Activated CD8-positive, alpha-beta T cell treated with anti-CD3 and anti-CD28 coated beads, Interleukin-2, amount 10 ng/mL, durations not matched to agents 7 days and 5 days (primary cell): Measurements from ENCODE around the gene ST3GAL3. TPM values are rescaled to one million over a fixed set of nuclear protein-coding genes. Genes with fewer than 3 reads are reported as not detected.

Experiments
- ATAC-seq: fragments of 150-1000 bp; cut with Tn5 transposase; one replicate; pipeline ENCODE4 v1.10.0; 2021; ENCODE audit warnings: moderate library complexity
- CTCF ChIA-PET: fragments of 350-600 bp; sonication (Branson Sonifier 250); formaldehyde crosslinking; loops from one replicate; lab custom pipeline; 2021; ENCODE audit warnings: antibody characterized with exemption; lab: Charles Lee
- POLR2A ChIA-PET: fragments of 350-600 bp; sonication (Branson Sonifier 250); formaldehyde crosslinking; loops from one replicate; lab custom pipeline; 2021; ENCODE audit warnings: antibody characterized with exemption; lab: Charles Lee
- DNase-seq: peaks from one replicate; pipeline ENCODE4 v3.0.0-alpha.2; 2020
- H3K27ac Mint-ChIP-seq: one replicate; pipeline ENCODE4 v1.8.0; 2021; ENCODE audit warnings: mild to moderate bottlenecking, mixed read lengths
- H3K27me3 Mint-ChIP-seq: one replicate; pipeline ENCODE4 v1.8.0; 2021; ENCODE audit warnings: low read depth, mixed read lengths
- H3K36me3 Mint-ChIP-seq: one replicate; pipeline ENCODE4 v1.8.0; 2021; ENCODE audit warnings: low read depth, mixed read lengths
- H3K4me1 Mint-ChIP-seq: one replicate; pipeline ENCODE4 v1.8.0; 2021; ENCODE audit warnings: low read depth, mixed read lengths
- H3K4me3 Mint-ChIP-seq: one replicate; pipeline ENCODE4 v1.8.0; 2021; ENCODE audit warnings: mild to moderate bottlenecking, mixed read lengths
- H3K9me3 Mint-ChIP-seq: one replicate; pipeline ENCODE4 v1.8.0; 2022; ENCODE audit warnings: mixed read lengths; ENCODE audit not compliant: insufficient read depth
- total RNA-seq, 2 experiments: library from RNA; stranded (reverse); gene quantifications; one replicate each; pipeline ENCODE4 v1.2.3, GENCODE V29; 2021

Gene ST3GAL3
- total RNA-seq, 2 experiments from 2014 or later, result 20.4 to 23.3 TPM

- POLR2A ChIA-PET, result no interaction called here
- H3K27ac Mint-ChIP-seq, result no peak overlapping the region
- ATAC-seq, result no peak
- CTCF ChIA-PET, result interaction anchor here (0.9 to 1.9 kb wide), 3 partner anchors 14 to 20 kb away, joined by 3 to 6 read pairs (median 3); partner anchors contain the start of gene ARTN
- H3K9me3 Mint-ChIP-seq, result no peaks in the 10 kb centered on the region
- H3K4me3 Mint-ChIP-seq, result no peak overlapping the region
- peaks cover 7% of the 10 kb centered on the region for H3K4me1 Mint-ChIP-seq
- H3K27me3 Mint-ChIP-seq, result no peaks in the 10 kb centered on the region
- H3K36me3 Mint-ChIP-seq, result peaks cover 9% of the 10 kb centered on the region
- DNase-seq, result no peak
These were observed 246.0 kb downstream of the ST3GAL3 start for GRCh38 chr1:43953361-43953760.

GRCh38 chr1:43954036-43954435, 246.7 kb downstream of the ST3GAL3 start:
- POLR2A ChIA-PET, result no interaction called here
- no peak overlapping the region for H3K27ac Mint-ChIP-seq
- DNase-seq, result no peak
- ATAC-seq, result no peak
- H3K4me3 Mint-ChIP-seq, result no peak overlapping the region
- CTCF ChIA-PET, result interaction anchor here (0.9 to 1.9 kb wide), 3 partner anchors 13 to 21 kb away, joined by 3 to 6 read pairs (median 3); partner anchors contain the start of gene ARTN
- peaks cover 12% of the 10 kb centered on the region for H3K36me3 Mint-ChIP-seq
- H3K27me3 Mint-ChIP-seq, result no peaks in the 10 kb centered on the region
- H3K4me1 Mint-ChIP-seq, result no peaks in the 10 kb centered on the region
- H3K9me3 Mint-ChIP-seq, result no peaks in the 10 kb centered on the region

- H3K27me3 Mint-ChIP-seq, result no peaks in the 10 kb centered on the region
- ATAC-seq (no peak), DNase-seq (no peak)
- H3K9me3 Mint-ChIP-seq, result no peaks in the 10 kb centered on the region
- no peaks in the 10 kb centered on the region for H3K4me1 Mint-ChIP-seq
- no peak overlapping the region for H3K4me3 Mint-ChIP-seq
- no peak overlapping the region for H3K27ac Mint-ChIP-seq
- CTCF ChIA-PET, result interaction anchor here (1.0 to 3.6 kb wide), 3 partner anchors 10 to 193 kb away, joined by 3 to 16 read pairs (median 9); partner anchors contain the start of genes ARTN and IPO13
- POLR2A ChIA-PET, result interaction anchor here (1.3 kb wide), 1 partner anchor 9 kb away, joined by 3 read pairs; the partner anchor contains the start of gene IPO13
- peaks cover 10% of the 10 kb centered on the region for H3K36me3 Mint-ChIP-seq
These were observed 248.9 kb downstream of the ST3GAL3 start for GRCh38 chr1:43956234-43956633.

- ChIA-PET POLR2A (interaction anchor here (1.3 kb wide), 1 partner anchor 10 kb away, joined by 3 read pairs; the partner anchor contains the start of gene IPO13), CTCF (interaction anchor here (1.2 to 3.6 kb wide), 2 partner anchors 23 to 194 kb away, joined by 5 to 16 read pairs; partner anchors contain the start of gene ARTN)
- peaks cover 4% of the 10 kb centered on the region for H3K4me1 Mint-ChIP-seq
- no peak for DNase-seq
- H3K9me3 Mint-ChIP-seq, result no peaks in the 10 kb centered on the region
- H3K27me3 Mint-ChIP-seq, result no peaks in the 10 kb centered on the region
- H3K4me3 Mint-ChIP-seq, result no peak overlapping the region
- ATAC-seq, result no peak
- peaks cover 15% of the 10 kb centered on the region for H3K36me3 Mint-ChIP-seq
- H3K27ac Mint-ChIP-seq, result no peak overlapping the region
These were observed 250.2 kb downstream of the ST3GAL3 start for GRCh38 chr1:43957407-43958040.

- ChIA-PET CTCF (interaction anchor here (1.2 to 1.7 kb wide), 2 partner anchors 11 to 195 kb away, joined by 5 read pairs; partner anchors contain the start of gene IPO13), POLR2A (no interaction called here)
- H3K27me3 Mint-ChIP-seq, result no peaks in the 10 kb centered on the region
- no peak overlapping the region for H3K4me3 Mint-ChIP-seq
- H3K36me3 Mint-ChIP-seq, result peaks cover 15% of the 10 kb centered on the region
- DNase-seq (no peak), ATAC-seq (no peak)
- H3K9me3 Mint-ChIP-seq, result no peaks in the 10 kb centered on the region
- H3K27ac Mint-ChIP-seq, result no peak overlapping the region
- peaks cover 14% of the 10 kb centered on the region for H3K4me1 Mint-ChIP-seq
These were observed 251.3 kb downstream of the ST3GAL3 start for GRCh38 chr1:43958351-43959255.

GRCh38 chr1:43960798-43961197, 253.5 kb downstream of the ST3GAL3 start:
- no peaks in the 10 kb centered on the region for H3K9me3 Mint-ChIP-seq
- peaks cover 14% of the 10 kb centered on the region for H3K4me1 Mint-ChIP-seq
- ChIA-PET CTCF (no interaction called here), POLR2A (no interaction called here)
- DNase-seq (no peak), ATAC-seq (no peak)
- no peaks in the 10 kb centered on the region for H3K27me3 Mint-ChIP-seq
- H3K4me3 Mint-ChIP-seq, result no peak overlapping the region
- H3K27ac Mint-ChIP-seq, result no peak overlapping the region
- peaks cover 15% of the 10 kb centered on the region for H3K36me3 Mint-ChIP-seq

- DNase-seq (no peak), ATAC-seq (no peak)
- POLR2A ChIA-PET, result no interaction called here
- H3K9me3 Mint-ChIP-seq, result no peaks in the 10 kb centered on the region
- peaks cover 15% of the 10 kb centered on the region for H3K36me3 Mint-ChIP-seq
- peaks cover 14% of the 10 kb centered on the region for H3K4me1 Mint-ChIP-seq
- CTCF ChIA-PET, result interaction anchor here (1.9 kb wide), 1 partner anchor 27 kb away, joined by 8 read pairs; the partner anchor contains the start of gene ARTN
- H3K27ac Mint-ChIP-seq, result no peak overlapping the region
- no peaks in the 10 kb centered on the region for H3K27me3 Mint-ChIP-seq
- H3K4me3 Mint-ChIP-seq, result no peak overlapping the region
These were observed 254.4 kb downstream of the ST3GAL3 start for GRCh38 chr1:43961692-43962091.

GRCh38 chr1:43962324-43962723, 255.0 kb downstream of the ST3GAL3 start:
- H3K27ac Mint-ChIP-seq, result peak overlapping the region; percentile 2
- H3K4me3 Mint-ChIP-seq, result no peak overlapping the region
- no peak for ATAC-seq
- POLR2A ChIA-PET, result no interaction called here
- H3K27me3 Mint-ChIP-seq, result no peaks in the 10 kb centered on the region
- peaks cover 13% of the 10 kb centered on the region for H3K36me3 Mint-ChIP-seq
- CTCF ChIA-PET, result interaction anchor here (1.9 kb wide), 1 partner anchor 28 kb away, joined by 8 read pairs; the partner anchor contains the start of gene ARTN
- no peak for DNase-seq
- peaks cover 14% of the 10 kb centered on the region for H3K4me1 Mint-ChIP-seq
- no peaks in the 10 kb centered on the region for H3K9me3 Mint-ChIP-seq

GRCh38 chr1:43963006-43963405, 255.7 kb downstream of the ST3GAL3 start:
- ChIA-PET CTCF (interaction anchor here (1.9 kb wide), 1 partner anchor 28 kb away, joined by 8 read pairs; the partner anchor contains the start of gene ARTN), POLR2A (no interaction called here)
- Mint-ChIP-seq H3K4me3 (no peak overlapping the region), H3K9me3 (no peaks in the 10 kb centered on the region), H3K4me1 (peaks cover 14% of the 10 kb centered on the region), H3K27ac (no peak overlapping the region), H3K36me3 (peaks cover 14% of the 10 kb centered on the region), H3K27me3 (no peaks in the 10 kb centered on the region)
- DNase-seq (no peak), ATAC-seq (no peak)

- Mint-ChIP-seq H3K4me1 (peaks cover 14% of the 10 kb centered on the region), H3K27ac (no peak overlapping the region), H3K27me3 (no peaks in the 10 kb centered on the region), H3K4me3 (no peak overlapping the region), H3K9me3 (no peaks in the 10 kb centered on the region), H3K36me3 (peaks cover 13% of the 10 kb centered on the region)
- POLR2A ChIA-PET, result interaction anchor here (0.7 kb wide), 1 partner anchor 423 kb away, joined by 3 read pairs; no protein-coding TSS in a partner anchor
- DNase-seq, result no peak
- ATAC-seq, result no peak
- CTCF ChIA-PET, result interaction anchor here (1.9 kb wide), 1 partner anchor 29 kb away, joined by 8 read pairs; the partner anchor contains the start of gene ARTN
These were observed 256.6 kb downstream of the ST3GAL3 start for GRCh38 chr1:43963890-43964289.

GRCh38 chr1:43965316-43965715, 258.0 kb downstream of the ST3GAL3 start:
- Mint-ChIP-seq H3K9me3 (no peaks in the 10 kb centered on the region), H3K27me3 (no peaks in the 10 kb centered on the region), H3K4me3 (no peak overlapping the region), H3K4me1 (peaks cover 25% of the 10 kb centered on the region), H3K27ac (no peak overlapping the region), H3K36me3 (peaks cover 10% of the 10 kb centered on the region)
- ChIA-PET CTCF (interaction anchor here (0.7 kb wide), 1 partner anchor 13 kb away, joined by 4 read pairs; no protein-coding TSS in a partner anchor), POLR2A (no interaction called here)
- DNase-seq, result no peak
- ATAC-seq, result no peak
